T47D (cell line): ENCODE data around the gene HNF4A.

Source experiments
- DNase-seq, 2 experiments: peaks; one replicate each; pipeline versions ENCODE4 v3.0.0 to v3.0.0-alpha.2; 2011 to 2012; ENCODE audit warnings: low read depth in 1 of 2, low spot score in 1 of 2
- JUND ChIP-seq: IDR thresholded peaks from 2 replicates; pipeline ENCODE4 v1.6.1; 2012; ENCODE audit warnings: low read depth
- in situ Hi-C: cut with HindIII; loops from 2 replicates; pipeline ENCODE4 v1.10.0; 2016; ENCODE audit warnings: low sequenced_read_pairs, low pct_unique_long_range_greater_than_20kb

The HNF4A gene

GRCh38 chr20:44354979-44355497, 461 bp upstream of the HNF4A start:
- no peak for TF ChIP-seq JUND
- no peak for DNase-seq
- in situ Hi-C loops, result no loop called here

DNA sequence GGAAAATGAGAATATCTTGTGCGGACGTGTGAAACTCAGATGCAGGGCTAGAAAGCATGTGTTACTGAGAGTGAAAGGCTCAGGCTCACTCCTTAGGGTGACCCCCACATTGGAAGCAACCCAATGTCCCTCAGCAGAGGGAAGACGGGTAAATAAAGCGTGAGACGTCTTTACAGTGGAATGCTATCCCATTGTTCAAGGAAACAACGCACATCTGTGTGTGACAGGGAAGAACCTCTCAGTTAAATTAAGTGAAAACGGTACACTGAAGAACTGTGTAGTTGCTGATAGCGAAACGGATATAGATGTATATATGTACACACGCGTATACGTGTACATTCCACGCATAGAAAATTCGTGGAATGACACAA, 839 bp downstream of the HNF4A start:
- DNase-seq, result no peak
- no peak for TF ChIP-seq JUND
- in situ Hi-C loops, result no loop called here

GRCh38 chr20:44357020-44357419, 1.5 kb downstream of the HNF4A start:
- in situ Hi-C loops, result no loop called here
- DNase-seq, result no peak
- TF ChIP-seq JUND, result no peak

GRCh38 chr20:44357555-44358125, 2.1 kb downstream of the HNF4A start:
- in situ Hi-C loops, result no loop called here
- no peak for DNase-seq
- no peak for TF ChIP-seq JUND

- DNase-seq, result no peak
- no peak for TF ChIP-seq JUND
- in situ Hi-C loops, result no loop called here
Measured at GRCh38 chr20:44358776-44359175, 3.3 kb downstream of the HNF4A start.

- no peak for DNase-seq
- no peak for TF ChIP-seq JUND
- in situ Hi-C loops, result no loop called here
Measured at GRCh38 chr20:44360221-44360620, 4.7 kb downstream of the HNF4A start.

GRCh38 chr20:44361021-44361420, 5.5 kb downstream of the HNF4A start:
- no peak for TF ChIP-seq JUND
- in situ Hi-C loops, result no loop called here
- DNase-seq, result no peak

DNA sequence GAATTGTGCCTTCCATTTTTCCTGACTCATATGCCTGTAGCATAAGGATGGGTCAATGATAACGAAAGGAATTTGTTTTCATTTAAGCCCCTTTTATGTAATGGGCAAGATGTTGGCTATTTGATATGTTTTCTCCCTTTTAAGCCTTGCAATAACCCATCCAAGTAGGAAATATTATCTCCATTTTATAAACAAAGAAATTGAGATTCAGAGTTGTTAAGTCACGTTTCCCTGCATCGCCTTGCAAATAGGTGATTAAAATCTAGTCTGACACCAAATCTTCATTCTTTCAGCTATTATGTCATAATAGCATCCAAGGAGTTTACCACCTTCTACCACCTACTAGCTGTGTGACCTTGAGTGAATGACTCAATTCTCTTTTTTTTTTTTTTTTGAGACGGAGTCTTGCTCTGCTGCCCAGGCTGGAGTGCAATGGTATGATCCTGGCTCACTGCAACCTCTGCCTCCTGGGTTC, 7.0 kb downstream of the HNF4A start:
- DNase-seq, result no peak
- in situ Hi-C loops, result no loop called here
- TF ChIP-seq JUND, result no peak

DNA sequence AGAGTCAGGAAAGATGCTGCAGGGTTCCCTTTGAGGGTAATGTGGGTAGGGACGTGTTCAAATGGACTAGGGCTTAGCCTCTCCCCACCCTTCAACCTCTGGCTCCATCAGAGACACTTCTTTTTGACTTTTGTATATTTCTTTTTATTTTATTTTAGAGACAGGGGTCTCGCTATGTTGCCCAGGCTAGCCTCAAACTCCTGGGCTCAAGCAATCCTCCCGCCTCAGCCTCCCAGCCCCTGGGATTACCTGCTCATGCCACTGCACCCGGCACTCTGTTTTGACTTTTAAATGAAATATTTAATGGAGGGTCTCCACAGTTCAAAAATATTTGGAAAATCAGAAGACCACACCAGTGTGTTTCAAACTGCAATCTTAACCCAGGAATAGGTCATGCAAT, 8.6 kb downstream of the HNF4A start:
- DNase-seq, result no peak
- no peak for TF ChIP-seq JUND
- in situ Hi-C loops, result no loop called here

DNA sequence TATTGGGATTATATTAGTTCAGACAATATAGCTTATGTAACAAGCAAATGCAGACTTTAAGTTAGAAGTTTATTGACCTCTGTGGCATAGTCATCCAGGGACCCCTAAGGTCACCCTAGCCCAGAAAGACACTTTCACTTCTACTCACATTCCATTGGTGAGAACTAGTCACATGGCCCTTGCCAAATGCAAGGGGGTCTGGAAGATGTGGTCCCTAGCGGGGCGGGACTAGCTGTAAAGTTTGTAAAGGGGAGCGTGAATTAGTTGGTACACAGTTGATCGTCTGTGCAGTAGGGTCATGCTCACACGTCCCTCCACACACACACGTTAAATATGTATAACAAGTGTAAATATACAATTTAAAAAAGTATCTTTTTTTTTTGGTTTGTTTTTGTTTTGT, 9.3 kb downstream of the HNF4A start:
- DNase-seq, result no peak
- in situ Hi-C loops, result no loop called here
- TF ChIP-seq JUND, result no peak

DNA sequence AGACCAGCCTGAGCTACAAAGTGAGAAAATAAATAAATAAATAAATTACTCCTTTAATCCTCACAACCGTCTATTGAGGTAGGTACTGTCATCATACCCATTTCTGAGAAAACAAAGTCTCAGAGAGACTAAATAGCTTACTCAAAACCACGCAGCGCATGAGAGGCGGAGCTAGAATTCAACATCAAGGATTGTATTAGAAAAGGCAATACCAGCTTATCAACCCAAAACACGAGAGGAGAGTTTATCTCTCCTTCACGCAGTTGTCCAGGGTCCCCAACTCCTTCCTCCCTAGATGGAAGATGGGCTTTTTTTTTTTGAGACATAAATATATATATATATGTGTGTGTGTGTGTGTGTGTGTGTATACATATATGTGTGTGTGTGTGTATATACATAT, 12.2 kb downstream of the HNF4A start:
- in situ Hi-C loops, result no loop called here
- no peak for DNase-seq
- no peak for TF ChIP-seq JUND

GRCh38 chr20:44370639-44371218, 15.2 kb downstream of the HNF4A start:
- in situ Hi-C loops, result no loop called here
- no peak for DNase-seq
- TF ChIP-seq JUND, result no peak

GRCh38 chr20:44382641-44383040, 27.1 kb downstream of the HNF4A start:
- TF ChIP-seq JUND, result no peak
- no peak for DNase-seq
- in situ Hi-C loops, result no loop called here
